Stomach (tissue), 4 donors: Measurements from ENCODE around the gene ANKS1A.

Source experiments
- CTCF ChIP-seq, 7 experiments: fragments of 450-650 bp in 4 of 7; fragments of 200-600 bp in 3 of 7; sonication (generic) in 3 of 7; IDR thresholded peaks; one replicate each; pipeline ENCODE4 v1.5.1; 2016 to 2019; ENCODE audit warnings: antibody characterized with exemption in 7 of 7, control low read depth in 2 of 7, mild to moderate bottlenecking in 1 of 7
- POLR2A ChIP-seq, 4 donors: fragments of 450-650 bp; IDR thresholded peaks; one replicate each; pipeline ENCODE4 v1.6.1; 2016; ENCODE audit warnings: antibody characterized with exemption in 4 of 4, control low read depth in 2 of 4, mild to moderate bottlenecking in 1 of 4, moderate library complexity in 1 of 4
- POLR2AphosphoS5 ChIP-seq, 3 donors: sonication (generic); formaldehyde crosslinking; IDR thresholded peaks; one replicate each; pipeline ENCODE4 v1.6.1; 2016; ENCODE audit warnings: antibody characterized with exemption in 3 of 3

- no peak for TF ChIP-seq CTCF (IDR thresholded peaks at IDR 0.05)
- TF ChIP-seq POLR2AphosphoS5 (IDR thresholded peaks at IDR 0.05): no peak
- TF ChIP-seq POLR2A (IDR thresholded peaks at IDR 0.05): no peak
These were observed 20.3 kb downstream of the ANKS1A start for GRCh38 chr6:34909320-34909883.
